ENCODE data around the gene VSIG10. TPM values are rescaled to one million over a fixed set of nuclear protein-coding genes. Genes with fewer than 3 reads are reported as not detected.

VSIG10 gene
- total and polyA plus RNA-seq, 2 of the 13 experiments (the other 11 are each of a cell fraction or from before 2014, with no cell fraction given): 25.6 to 42.5 TPM

DNA sequence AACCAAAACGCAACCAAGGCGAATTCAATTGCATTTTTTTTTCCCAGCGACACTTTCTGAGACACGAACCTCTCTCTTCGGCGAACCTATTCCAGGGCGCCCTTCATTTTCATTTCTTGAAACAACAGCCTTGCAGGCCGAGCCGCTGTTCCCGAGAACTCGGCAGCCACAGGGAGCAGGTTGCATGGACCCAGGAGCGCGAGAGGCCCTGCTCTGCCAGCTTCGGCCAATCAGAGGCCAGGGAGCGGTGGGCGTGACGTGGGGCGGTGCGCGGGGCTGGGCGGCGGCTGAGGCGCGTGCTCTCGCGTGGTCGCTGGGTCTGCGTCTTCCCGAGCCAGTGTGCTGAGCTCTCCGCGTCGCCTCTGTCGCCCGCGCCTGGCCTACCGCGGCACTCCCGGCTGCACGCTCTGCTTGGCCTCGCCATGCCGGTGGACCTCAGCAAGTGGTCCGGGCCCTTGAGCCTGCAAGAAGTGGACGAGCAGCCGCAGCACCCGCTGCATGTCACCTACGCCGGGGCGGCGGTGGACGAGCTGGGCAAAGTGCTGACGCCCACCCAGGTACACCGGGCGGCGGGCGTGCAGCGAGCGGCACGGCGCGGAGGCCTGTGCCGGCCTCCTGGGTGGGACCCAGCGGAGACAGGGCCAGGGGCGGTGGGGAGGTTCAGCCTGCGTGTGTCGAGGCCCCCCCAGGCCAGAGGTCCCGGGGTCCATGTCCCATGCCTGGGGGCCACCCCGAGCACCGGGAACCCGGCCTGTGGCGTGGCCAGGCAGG lies 32.2 kb upstream of the VSIG10 start, which contains the start of gene PEBP1 (continued):
- TF ChIP-seq MTA3 (CRISPR knock-in tag; IDR thresholded peaks at IDR 0.05) (no peak), HNF4A (CRISPR knock-in tag; IDR thresholded peaks at IDR 0.05) (peak; percentile 71), KDM3A (CRISPR knock-in tag; IDR thresholded peaks at IDR 0.05; ENCODE audit: low read depth) (peak; percentile 51; the same call in 1 of the 2 replicates), ZNF441 (CRISPR knock-in tag; IDR thresholded peaks at IDR 0.05; ENCODE audit: borderline replicate concordance) (peak; percentile 86; the same call in 1 of the 2 replicates), MLLT10 (CRISPR knock-in tag; IDR thresholded peaks at IDR 0.05) (0 out of 2 replicates have a peak, but pooled peaks have one; percentile 62), REXO4 (CRISPR knock-in tag; IDR thresholded peaks at IDR 0.05; ENCODE audit: borderline replicate concordance) (no peak), ZNF33B (CRISPR knock-in tag; IDR thresholded peaks at IDR 0.05) (peak; percentile 70; the same call in 1 of the 2 replicates), ZNF549 (CRISPR knock-in tag; IDR thresholded peaks at IDR 0.05) (peak; percentile 72; the same call in 1 of the 2 replicates), BRD4 (CRISPR knock-in tag; IDR thresholded peaks at IDR 0.05) (peak; percentile 96), ZNF207 (IDR thresholded peaks at IDR 0.05; ENCODE audit: borderline replicate concordance) (no peak), SRY (CRISPR knock-in tag; IDR thresholded peaks at IDR 0.05) (0 out of 2 replicates have a peak, but pooled peaks have one; percentile 72), ZNF749 (CRISPR knock-in tag; IDR thresholded peaks at IDR 0.05; ENCODE audit: borderline replicate concordance) (no peak), MIXL1 (CRISPR knock-in tag; IDR thresholded peaks at IDR 0.05) (peak; percentile 70; the same call in 1 of the 2 replicates), MAFK (conservative IDR thresholded peaks at IDR 0.05 in 1 of 2, IDR thresholded peaks at IDR 0.05 in 1 of 2; ENCODE audit: low read length in 2 of 2) (no peak), ZBTB7B (CRISPR knock-in tag; IDR thresholded peaks at IDR 0.05) (peak; percentile 59; the same call in 1 of the 2 replicates), ZNF224 (CRISPR knock-in tag; IDR thresholded peaks at IDR 0.05) (peak; percentile 37), FLYWCH1 (CRISPR knock-in tag; IDR thresholded peaks at IDR 0.05) (0 out of 2 replicates have a peak, but pooled peaks have one; percentile 72)
- TF ChIP-seq, protein P1, sequence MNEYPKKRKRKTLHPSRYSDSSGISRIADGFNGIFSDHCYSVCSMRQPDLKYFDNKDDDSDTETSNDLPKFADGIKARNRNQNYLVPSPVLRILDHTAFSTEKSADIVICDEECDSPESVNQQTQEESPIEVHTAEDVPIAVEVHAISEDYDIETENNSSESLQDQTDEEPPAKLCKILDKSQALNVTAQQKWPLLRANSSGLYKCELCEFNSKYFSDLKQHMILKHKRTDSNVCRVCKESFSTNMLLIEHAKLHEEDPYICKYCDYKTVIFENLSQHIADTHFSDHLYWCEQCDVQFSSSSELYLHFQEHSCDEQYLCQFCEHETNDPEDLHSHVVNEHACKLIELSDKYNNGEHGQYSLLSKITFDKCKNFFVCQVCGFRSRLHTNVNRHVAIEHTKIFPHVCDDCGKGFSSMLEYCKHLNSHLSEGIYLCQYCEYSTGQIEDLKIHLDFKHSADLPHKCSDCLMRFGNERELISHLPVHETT (CRISPR knock-in tag; conservative IDR thresholded peaks at IDR 0.05): no peak
- TF ChIP-seq, protein P2, sequence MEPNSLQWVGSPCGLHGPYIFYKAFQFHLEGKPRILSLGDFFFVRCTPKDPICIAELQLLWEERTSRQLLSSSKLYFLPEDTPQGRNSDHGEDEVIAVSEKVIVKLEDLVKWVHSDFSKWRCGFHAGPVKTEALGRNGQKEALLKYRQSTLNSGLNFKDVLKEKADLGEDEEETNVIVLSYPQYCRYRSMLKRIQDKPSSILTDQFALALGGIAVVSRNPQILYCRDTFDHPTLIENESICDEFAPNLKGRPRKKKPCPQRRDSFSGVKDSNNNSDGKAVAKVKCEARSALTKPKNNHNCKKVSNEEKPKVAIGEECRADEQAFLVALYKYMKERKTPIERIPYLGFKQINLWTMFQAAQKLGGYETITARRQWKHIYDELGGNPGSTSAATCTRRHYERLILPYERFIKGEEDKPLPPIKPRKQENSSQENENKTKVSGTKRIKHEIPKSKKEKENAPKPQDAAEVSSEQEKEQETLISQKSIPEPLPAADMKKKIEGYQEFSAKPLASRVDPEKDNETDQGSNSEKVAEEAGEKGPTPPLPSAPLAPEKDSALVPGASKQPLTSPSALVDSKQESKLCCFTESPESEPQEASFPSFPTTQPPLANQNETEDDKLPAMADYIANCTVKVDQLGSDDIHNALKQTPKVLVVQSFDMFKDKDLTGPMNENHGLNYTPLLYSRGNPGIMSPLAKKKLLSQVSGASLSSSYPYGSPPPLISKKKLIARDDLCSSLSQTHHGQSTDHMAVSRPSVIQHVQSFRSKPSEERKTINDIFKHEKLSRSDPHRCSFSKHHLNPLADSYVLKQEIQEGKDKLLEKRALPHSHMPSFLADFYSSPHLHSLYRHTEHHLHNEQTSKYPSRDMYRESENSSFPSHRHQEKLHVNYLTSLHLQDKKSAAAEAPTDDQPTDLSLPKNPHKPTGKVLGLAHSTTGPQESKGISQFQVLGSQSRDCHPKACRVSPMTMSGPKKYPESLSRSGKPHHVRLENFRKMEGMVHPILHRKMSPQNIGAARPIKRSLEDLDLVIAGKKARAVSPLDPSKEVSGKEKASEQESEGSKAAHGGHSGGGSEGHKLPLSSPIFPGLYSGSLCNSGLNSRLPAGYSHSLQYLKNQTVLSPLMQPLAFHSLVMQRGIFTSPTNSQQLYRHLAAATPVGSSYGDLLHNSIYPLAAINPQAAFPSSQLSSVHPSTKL (CRISPR knock-in tag; IDR thresholded peaks at IDR 0.05): peak; percentile 65; the same call in 1 of the 2 replicates
- TF ChIP-seq, protein P3, sequence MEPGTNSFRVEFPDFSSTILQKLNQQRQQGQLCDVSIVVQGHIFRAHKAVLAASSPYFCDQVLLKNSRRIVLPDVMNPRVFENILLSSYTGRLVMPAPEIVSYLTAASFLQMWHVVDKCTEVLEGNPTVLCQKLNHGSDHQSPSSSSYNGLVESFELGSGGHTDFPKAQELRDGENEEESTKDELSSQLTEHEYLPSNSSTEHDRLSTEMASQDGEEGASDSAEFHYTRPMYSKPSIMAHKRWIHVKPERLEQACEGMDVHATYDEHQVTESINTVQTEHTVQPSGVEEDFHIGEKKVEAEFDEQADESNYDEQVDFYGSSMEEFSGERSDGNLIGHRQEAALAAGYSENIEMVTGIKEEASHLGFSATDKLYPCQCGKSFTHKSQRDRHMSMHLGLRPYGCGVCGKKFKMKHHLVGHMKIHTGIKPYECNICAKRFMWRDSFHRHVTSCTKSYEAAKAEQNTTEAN (CRISPR knock-in tag; conservative IDR thresholded peaks at IDR 0.05): peak; percentile 91; the same call in 1 of the 2 replicates
- TF ChIP-seq, protein P4, sequence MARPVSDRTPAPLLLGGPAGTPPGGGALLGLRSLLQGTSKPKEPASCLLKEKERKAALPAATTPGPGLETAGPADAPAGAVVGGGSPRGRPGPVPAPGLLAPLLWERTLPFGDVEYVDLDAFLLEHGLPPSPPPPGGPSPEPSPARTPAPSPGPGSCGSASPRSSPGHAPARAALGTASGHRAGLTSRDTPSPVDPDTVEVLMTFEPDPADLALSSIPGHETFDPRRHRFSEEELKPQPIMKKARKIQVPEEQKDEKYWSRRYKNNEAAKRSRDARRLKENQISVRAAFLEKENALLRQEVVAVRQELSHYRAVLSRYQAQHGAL (CRISPR knock-in tag; IDR thresholded peaks at IDR 0.05; ENCODE audit: not compliant biosample characterization): no peak
- TF ChIP-seq, protein P5, sequence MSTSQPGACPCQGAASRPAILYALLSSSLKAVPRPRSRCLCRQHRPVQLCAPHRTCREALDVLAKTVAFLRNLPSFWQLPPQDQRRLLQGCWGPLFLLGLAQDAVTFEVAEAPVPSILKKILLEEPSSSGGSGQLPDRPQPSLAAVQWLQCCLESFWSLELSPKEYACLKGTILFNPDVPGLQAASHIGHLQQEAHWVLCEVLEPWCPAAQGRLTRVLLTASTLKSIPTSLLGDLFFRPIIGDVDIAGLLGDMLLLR (CRISPR knock-in tag; IDR thresholded peaks at IDR 0.05): peak; percentile 93
